Esophagus squamous epithelium (tissue), 5 donors: Measurements from ENCODE around the gene MED29. TPM values are rescaled to one million over a fixed set of nuclear protein-coding genes. Genes with fewer than 3 reads are reported as not detected.
A peak's percentile ranks its signal among the peaks of the same experiment; 100 is the strongest.

Experiments
- DNase-seq: peaks from one replicate; lab custom pipeline; 2025; lab: John Stamatoyannopoulos, UW
- H3K27ac ChIP-seq, 4 donors: fragments of 200-600 bp; sonication (generic); one replicate each; pipeline ENCODE4 v1.5.1; 2016 to 2019; ENCODE audit warnings: mild to moderate bottlenecking in 1 of 4
- H3K27me3 ChIP-seq, 4 donors: fragments of 200-600 bp; sonication (generic); 1 replicate in 3 of 4; 2 replicates in 1 of 4; pipeline versions ENCODE4 v1.5.1 to v1.6.0; 2017 to 2021; ENCODE audit warnings: antibody characterized with exemption in 1 of 4
- H3K36me3 ChIP-seq, 3 donors: fragments of 200-600 bp; sonication (generic); one replicate each; pipeline ENCODE4 v1.5.1; 2016 to 2019
- H3K4me1 ChIP-seq, 3 donors: fragments of 200-600 bp; sonication (generic); one replicate each; pipeline ENCODE4 v1.5.1; 2017 to 2019
- H3K4me3 ChIP-seq, 4 donors: fragments of 200-600 bp; sonication (generic); 1 replicate in 3 of 4; 2 replicates in 1 of 4; pipeline ENCODE4 v1.5.1; 2016 to 2019; ENCODE audit warnings: mild to moderate bottlenecking in 2 of 4, moderate library complexity in 1 of 4
- H3K9me3 ChIP-seq, 3 donors: fragments of 200-600 bp; sonication (generic); one replicate each; pipeline ENCODE4 v1.5.1; 2016 to 2019
- POLR2A ChIP-seq, 4 donors: fragments of 450-650 bp; IDR thresholded peaks; one replicate each; pipeline ENCODE4 v1.6.1; 2017; ENCODE audit warnings: antibody characterized with exemption in 4 of 4, mild to moderate bottlenecking in 4 of 4, moderate library complexity in 3 of 4
- WGBS, 2 donors: methylation state at CpG; one replicate each; pipeline ENCODE4 v1.1.5; 2018; 5-methylcytosine and 5-hydroxymethylcytosine counted together
- intact Hi-C: fragments of 100-400 bp; cut with DNase I; formaldehyde crosslinking; loops from one replicate; pipeline ENCODE4 v1.15.0; 2022
- total RNA-seq, 4 donors: library from RNA; depleted of rRNA; stranded (reverse); fragments of >200 nt; gene quantifications; one replicate each; pipeline ENCODE4 v1.1.0, GENCODE V29; 2016
- TF ChIP-seq, protein P1 (sequence below), 6 experiments: fragments of 450-650 bp in 4 of 6; fragments of 200-600 bp in 2 of 6; sonication (generic) in 2 of 6; IDR thresholded peaks; one replicate each; pipeline ENCODE4 v1.5.1; 2016 to 2019; ENCODE audit warnings: antibody characterized with exemption in 6 of 6, mild to moderate bottlenecking in 4 of 6, moderate library complexity in 4 of 6
- donor health status: DM: yes; HTN: yes; CAD: no.

MED29 gene
- total RNA-seq, 4 donors from 2014 or later = 11.8 to 20.1 (median 16.5) TPM

DNA sequence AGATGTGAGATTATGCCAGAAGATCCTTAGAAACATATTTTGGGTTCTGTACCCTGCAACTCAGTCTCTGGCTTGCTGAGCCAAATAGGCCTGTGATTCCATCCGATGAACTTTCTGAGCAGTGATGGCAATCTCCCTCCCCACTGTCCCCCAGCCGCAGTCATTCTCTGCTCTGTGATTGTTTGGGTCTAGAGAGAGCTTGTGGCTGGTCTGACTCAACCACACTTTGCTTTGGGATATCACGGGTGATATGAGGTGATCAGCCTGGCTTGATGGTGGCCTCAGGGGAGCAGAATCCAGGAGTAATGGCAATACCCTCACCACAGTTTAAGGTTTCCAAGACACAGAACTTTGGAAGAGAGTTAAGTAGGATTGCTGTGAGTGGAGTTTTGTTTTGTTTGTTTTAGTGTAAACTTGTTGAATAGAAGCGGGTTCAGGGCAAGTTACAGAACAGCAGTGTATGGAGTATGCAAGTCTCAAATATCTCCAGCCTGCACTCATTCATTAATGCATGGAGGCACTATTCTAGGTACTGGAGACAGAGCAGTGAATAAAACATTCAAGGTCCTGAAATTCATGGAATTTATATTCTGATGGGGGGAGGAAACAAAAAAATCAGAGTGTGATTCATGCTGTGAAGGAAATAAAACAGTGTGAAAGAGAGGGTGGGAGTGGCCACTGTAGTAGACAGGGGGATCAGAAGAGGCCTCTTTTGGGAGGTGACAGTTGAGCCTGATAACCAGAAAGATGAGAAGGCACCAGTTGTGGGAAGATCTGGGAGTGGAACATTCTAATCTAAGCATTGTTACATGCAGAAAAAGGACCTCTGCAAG lies 43.6 kb upstream of the MED29 start:
- H3K4me1 ChIP-seq = peaks cover 14 to 88% (median 23%) of the 10 kb centered on the region in 3 donors
- intact Hi-C loops = no loop called here
- H3K9me3 ChIP-seq = no peaks in the 10 kb centered on the region
- WGBS, 2 donors = 87 to 100% methylated on average over 4 of the region's 4 CpGs
- peaks cover 0 to 67% (median 4%) of the 10 kb centered on the region in 3 donors for H3K36me3 ChIP-seq
- DNase-seq = no peak
- no peaks in the 10 kb centered on the region for H3K27me3 ChIP-seq
- H3K4me3 ChIP-seq = no peak overlapping the region
- peak overlapping the region in 2 of 4 donors; percentile 18 to 40 for H3K27ac ChIP-seq
- TF ChIP-seq, protein P1, sequence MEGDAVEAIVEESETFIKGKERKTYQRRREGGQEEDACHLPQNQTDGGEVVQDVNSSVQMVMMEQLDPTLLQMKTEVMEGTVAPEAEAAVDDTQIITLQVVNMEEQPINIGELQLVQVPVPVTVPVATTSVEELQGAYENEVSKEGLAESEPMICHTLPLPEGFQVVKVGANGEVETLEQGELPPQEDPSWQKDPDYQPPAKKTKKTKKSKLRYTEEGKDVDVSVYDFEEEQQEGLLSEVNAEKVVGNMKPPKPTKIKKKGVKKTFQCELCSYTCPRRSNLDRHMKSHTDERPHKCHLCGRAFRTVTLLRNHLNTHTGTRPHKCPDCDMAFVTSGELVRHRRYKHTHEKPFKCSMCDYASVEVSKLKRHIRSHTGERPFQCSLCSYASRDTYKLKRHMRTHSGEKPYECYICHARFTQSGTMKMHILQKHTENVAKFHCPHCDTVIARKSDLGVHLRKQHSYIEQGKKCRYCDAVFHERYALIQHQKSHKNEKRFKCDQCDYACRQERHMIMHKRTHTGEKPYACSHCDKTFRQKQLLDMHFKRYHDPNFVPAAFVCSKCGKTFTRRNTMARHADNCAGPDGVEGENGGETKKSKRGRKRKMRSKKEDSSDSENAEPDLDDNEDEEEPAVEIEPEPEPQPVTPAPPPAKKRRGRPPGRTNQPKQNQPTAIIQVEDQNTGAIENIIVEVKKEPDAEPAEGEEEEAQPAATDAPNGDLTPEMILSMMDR (IDR thresholded peaks at IDR 0.05) = no peak
- TF ChIP-seq POLR2A (IDR thresholded peaks at IDR 0.05) = no peak

DNA sequence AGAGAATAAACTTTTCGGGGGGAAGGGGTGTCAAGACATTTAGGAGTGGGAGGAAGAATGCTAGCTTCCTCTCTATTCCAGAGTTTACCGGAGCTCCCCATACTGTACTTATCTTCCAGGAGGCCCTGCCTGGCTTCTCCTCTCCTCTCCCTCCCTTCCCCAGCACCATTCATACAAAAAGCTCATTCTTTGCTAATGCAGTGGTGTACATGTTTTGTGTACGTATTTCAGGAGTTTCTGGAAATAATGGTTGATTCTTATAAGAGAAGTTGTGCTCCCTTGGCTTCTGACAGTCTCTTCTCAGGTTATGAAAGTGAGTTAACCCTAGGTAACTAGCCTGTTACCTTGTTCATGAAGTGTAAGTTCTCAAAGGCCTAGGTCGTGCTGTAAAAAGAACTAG lies 41.9 kb upstream of the MED29 start:
- peaks cover 4 to 84% (median 11%) of the 10 kb centered on the region in 3 donors for H3K4me1 ChIP-seq
- no peak overlapping the region for H3K4me3 ChIP-seq
- DNase-seq = no peak
- 92% methylated on average over 4 of the region's 4 CpGs for WGBS, 2 donors
- peak overlapping the region in 3 of 4 donors; percentile 18 to 40 (median 22) for H3K27ac ChIP-seq
- intact Hi-C loops = no loop called here
- no peaks in the 10 kb centered on the region for H3K27me3 ChIP-seq
- TF ChIP-seq POLR2A (IDR thresholded peaks at IDR 0.05) = no peak
- TF ChIP-seq, protein P1 (IDR thresholded peaks at IDR 0.05) = no peak
- peaks cover 0 to 85% (median 4%) of the 10 kb centered on the region in 3 donors for H3K36me3 ChIP-seq
- H3K9me3 ChIP-seq = no peaks in the 10 kb centered on the region

DNA sequence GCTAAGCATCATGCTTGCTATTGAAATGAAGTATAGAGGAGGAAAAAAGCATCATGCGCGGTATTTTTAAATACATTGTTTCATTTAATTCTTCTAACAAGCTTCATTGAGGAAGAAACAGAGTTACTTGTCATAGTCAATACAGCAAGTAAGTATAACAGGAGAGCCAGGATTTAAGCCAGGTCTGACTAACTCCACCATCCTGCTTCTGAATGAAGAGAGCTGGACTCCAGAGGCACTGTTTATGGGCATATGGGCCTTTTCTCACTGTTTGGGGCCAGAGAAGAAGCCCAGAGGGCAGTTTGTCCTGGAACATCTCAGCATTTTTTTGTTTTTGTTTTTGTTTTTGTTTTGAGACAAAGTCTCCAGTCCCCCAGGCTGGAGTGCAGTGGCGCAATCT lies 41.0 kb upstream of the MED29 start:
- Histone ChIP-seq H3K36me3 (peaks cover 0 to 89% (median 10%) of the 10 kb centered on the region in 3 donors), H3K4me3 (no peak overlapping the region), H3K4me1 (peaks cover 1 to 75% (median 5%) of the 10 kb centered on the region in 3 donors), H3K27ac (peak overlapping the region in 2 of 4 donors; percentile 18 to 40), H3K9me3 (no peaks in the 10 kb centered on the region), H3K27me3 (no peaks in the 10 kb centered on the region)
- intact Hi-C loops = no loop called here
- 94 to 96% methylated on average over 3 of the region's 3 CpGs for WGBS, 2 donors
- no peak for DNase-seq
- TF ChIP-seq, protein P1 (IDR thresholded peaks at IDR 0.05) = no peak

DNA sequence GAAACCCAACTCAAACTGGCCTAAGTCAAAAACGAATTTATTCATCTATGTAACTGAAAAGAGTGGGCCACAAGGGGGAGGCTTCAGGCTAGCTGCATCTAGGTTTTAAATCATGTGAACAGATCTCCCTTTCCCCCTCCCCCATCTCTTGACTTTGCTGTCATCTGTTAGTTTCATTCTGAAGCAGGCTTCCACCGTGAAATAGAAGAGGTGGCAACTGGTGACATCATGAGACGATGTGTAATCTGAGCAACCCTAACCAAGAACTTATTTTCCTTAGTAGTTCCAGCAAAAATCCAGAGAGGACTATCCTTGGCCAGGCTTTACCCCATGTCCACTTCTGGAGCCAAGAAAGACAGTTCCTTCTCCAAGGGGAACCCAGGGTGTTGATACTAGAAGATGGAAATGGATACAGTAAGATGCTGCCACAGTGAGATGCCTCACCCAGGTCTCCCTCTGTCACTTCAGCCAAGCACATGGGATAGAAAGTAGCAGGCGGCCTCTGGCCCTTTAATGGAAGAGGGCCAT lies 39.6 kb upstream of the MED29 start:
- Histone ChIP-seq H3K36me3 (peaks cover 8 to 90% (median 24%) of the 10 kb centered on the region in 3 donors), H3K4me3 (no peak overlapping the region), H3K4me1 (peaks cover 0 to 61% (median 0%) of the 10 kb centered on the region in 3 donors), H3K9me3 (no peaks in the 10 kb centered on the region), H3K27me3 (no peaks in the 10 kb centered on the region), H3K27ac (peak overlapping the region in 3 of 4 donors; percentile 30 to 48 (median 47))
- 56 to 69% methylated on average over 4 of the region's 4 CpGs for WGBS, 2 donors
- intact Hi-C loops = no loop called here
- TF ChIP-seq, protein P1 (IDR thresholded peaks at IDR 0.05) = no peak
- TF ChIP-seq POLR2A (IDR thresholded peaks at IDR 0.05) = no peak
- no peak for DNase-seq
